ENCODE results near the gene SLC4A3.

DNA sequence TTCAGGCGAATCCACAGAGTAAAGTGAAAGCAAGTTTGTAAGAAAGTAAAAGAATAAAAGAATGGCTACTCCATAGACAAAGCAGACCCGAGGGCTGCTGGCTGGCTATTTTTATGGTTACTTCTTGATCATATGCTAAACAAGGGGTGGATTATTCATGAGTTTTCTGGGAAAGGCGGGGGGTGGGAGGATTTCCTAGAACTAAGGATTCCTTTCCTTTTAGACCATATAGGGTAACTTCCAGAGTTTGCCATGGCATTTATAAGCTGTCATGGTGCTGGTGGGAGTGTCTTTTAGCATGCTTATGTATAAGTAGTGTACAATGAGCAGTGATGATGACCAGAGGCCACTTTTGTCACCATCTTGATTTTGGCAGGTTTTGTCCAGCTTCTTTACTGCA, 59.8 kb downstream of the SLC4A3 start:
- TF ChIP-seq, protein P1, sequence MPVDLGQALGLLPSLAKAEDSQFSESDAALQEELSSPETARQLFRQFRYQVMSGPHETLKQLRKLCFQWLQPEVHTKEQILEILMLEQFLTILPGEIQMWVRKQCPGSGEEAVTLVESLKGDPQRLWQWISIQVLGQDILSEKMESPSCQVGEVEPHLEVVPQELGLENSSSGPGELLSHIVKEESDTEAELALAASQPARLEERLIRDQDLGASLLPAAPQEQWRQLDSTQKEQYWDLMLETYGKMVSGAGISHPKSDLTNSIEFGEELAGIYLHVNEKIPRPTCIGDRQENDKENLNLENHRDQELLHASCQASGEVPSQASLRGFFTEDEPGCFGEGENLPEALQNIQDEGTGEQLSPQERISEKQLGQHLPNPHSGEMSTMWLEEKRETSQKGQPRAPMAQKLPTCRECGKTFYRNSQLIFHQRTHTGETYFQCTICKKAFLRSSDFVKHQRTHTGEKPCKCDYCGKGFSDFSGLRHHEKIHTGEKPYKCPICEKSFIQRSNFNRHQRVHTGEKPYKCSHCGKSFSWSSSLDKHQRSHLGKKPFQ (tag by site-specific recombination; IDR thresholded peaks at IDR 0.05): no peak
- no peak for TF ChIP-seq ZNF629 (tag by site-specific recombination; IDR thresholded peaks at IDR 0.05)

Measured in HEK293 (cell line).